GM18498 (cell line): ENCODE results near the gene POLR3F.
"Not testable (repeated sequence)": the region's sequence is repeated elsewhere in the genome, so short reads cannot be mapped to it uniquely, and the experiment has no call there.

Experiments
- ATAC-seq: cut with Tn5 transposase; IDR thresholded peaks from one replicate; pipeline ENCODE4 v1.9.1; 2021; ENCODE audit warnings: mild to moderate bottlenecking, moderate library complexity; ENCODE audit not compliant: unreplicated experiment

The POLR3F gene

DNA sequence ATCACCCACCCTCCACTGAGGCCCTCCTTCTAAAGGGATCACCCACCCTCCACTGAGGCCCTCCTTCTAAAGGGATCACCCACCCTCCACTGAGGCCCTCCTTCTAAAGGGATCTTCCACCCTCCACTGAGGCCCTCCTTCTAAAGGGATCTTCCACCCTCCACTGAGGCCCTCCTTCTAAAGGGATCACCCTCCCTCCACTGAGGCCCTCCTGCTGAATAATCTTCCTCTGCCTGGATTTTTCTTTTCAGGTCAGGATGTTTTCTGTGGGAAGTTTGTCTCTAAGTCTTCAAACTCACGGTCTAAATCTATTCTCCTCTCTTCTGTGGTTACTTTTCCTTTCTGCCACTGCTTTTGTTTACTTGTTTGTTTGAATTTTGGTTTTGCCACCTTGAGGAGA lies 34.5 kb downstream of the POLR3F start:
- ATAC-seq: not testable (repeated sequence)

DNA sequence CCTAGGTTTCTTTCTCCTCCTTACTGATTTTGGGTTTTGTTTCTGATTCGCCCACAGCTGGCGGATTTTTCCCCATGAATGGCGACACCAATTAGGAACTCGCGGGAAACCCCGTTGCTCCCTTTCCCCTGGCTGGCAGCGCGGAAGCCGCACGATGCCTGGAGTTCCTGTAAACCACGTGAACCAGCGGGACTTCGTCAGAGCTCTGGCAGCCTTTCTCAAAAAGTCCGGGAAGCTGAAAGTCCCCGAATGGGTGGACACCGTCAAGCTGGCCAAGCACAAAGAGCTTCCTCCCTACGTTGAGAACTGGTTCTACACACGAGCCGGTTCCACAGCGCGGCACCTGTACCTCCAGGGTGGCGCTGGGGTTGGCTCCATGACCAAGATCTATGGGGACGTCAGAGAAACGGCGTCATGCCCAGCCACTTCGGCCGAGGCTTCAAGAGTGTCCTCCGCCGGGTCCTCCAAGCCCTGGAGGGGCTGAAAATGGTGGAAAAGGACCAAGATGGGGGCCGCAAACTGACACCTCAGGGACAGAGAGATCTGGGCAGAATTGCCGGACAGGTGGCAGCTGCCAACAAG lies 37.4 kb downstream of the POLR3F start:
- ATAC-seq: no peak

DNA sequence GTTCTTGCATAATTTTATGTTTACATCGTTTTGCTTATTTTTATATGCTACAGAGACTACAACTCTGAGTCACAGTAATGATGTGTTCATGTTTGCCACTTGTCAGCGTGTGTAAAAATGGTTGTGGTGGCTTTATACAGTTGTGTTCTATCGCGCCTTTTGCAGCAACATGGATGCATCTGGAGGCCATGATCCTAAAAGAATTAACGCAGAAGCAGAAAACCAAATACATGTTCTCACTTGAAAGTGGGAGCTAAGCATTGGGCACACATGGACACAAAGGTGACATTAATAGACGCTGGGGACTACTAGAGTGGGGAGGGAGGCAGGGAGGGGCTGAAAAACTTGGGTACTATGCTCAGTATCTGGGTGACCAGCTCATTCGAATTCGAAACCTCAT lies 39.6 kb downstream of the POLR3F start:
- no peak for ATAC-seq

DNA sequence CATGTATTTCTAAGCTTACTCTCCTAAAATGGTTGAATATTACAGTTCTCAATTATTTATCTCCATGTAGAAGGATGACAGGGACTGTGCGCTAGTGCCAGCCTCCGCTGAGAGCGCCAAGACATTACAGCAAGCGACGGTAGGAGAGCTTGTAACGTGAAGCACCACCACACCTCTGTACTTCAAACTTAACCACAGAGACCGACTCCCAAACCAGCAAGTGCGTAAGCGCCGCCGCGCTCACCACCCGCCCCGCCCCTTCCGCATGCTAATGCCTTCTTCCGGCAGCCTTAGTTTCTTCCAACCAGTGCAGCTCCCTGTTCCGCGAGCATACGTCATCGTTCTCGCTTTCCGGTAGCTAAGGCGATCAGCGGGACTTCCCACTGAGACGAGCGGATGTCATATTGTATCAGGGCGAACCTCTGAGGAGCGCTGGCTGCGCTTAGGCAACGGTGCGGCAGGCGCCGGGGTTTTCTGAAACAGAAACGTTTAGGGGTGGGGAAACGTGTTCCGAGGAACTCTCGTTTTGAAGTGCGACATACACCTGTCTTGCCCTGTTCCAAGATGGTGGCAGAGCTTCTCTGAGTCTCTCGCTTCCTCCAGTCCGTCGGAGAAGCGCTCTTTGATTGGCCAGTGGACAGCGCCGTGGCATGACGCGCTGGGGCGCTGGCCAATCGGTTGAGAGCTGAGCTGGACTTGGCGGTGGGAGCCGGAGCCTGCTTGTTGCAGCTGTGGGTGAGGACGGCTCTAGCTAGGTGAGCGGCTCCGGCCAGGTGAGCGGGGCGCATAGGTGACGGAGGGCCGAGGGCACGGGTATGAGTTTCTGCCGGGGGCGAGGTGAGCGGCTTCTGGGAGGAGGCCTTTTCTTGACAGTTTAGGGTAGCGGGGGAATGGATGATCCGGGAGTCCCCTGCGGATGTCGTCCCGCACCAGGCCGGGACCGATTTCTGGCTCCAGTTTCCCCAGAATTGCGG lies 40.3 kb downstream of the POLR3F start, which contains the start of gene SEC23B:
Gene SEC23B, plus strand, starts transcription at position 723 of the 974 bp plus-strand sequence. CDS start 2,896 bp downstream, outside the sequence.
- ATAC-seq: peak; percentile 97

DNA sequence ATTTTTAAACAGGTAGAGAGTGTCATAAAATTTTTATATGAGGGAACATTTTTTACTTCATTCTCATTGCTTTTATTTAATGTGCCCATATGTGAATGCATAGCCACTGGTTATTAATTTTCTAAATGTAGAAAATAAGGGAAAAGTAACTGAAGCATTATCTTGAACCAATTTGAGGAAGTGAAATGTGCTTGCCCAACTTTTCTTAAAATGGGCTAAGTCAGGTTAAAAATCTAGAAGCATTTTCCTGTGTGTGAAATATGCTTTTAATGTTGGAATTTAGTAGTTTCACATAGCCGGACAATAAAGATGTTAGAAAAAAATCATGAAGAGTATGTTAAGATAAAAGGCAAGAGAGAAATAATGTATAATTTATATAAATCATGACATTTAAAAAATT lies 44.4 kb downstream of the POLR3F start:
- ATAC-seq: no peak

- no peak for ATAC-seq
Observed at GRCh38 chr20:18513208-18513607, 46.0 kb downstream of the POLR3F start.

GRCh38 chr20:18514127-18514526 lies 46.9 kb downstream of the POLR3F start:
- ATAC-seq: no peak

DNA sequence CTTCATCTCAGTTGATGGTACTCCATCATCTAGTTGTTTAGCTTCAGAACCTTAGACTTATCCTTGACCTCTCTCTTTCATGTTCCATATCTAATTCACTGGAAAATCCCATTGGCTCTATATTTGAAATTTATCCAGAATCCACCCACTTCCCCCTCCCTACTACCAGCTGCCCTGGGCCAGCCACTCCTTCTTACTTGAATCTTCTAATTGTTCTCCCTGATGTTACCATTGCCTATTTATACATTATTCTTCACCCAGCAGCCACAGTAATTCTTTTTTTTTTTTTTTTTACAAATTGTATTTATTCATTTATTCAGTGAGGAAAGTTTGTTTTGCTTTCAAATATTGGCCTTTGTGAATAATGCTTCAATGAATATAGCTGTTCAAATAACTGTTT lies 48.8 kb downstream of the POLR3F start:
- no peak for ATAC-seq

DNA sequence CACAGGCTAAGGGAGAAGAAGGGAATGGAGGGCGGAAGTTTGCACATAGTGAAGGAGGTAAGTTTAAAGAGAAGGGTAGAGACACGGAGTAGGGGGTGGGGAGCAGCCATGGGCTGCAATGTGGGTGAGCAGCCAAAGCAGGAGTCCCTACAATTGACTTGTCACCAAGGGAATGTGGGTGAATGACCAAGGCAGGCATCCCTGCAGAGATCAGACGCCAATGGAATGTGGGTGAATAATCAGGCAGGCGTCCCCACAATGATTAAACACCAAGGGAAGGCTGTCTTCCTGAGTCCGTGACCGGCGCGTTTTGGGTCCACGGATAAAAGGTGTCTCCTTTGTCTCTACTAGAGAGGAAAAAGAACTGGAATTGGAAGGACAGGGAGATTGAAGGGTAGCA lies 54.9 kb downstream of the POLR3F start:
- not testable (repeated sequence) for ATAC-seq

DNA sequence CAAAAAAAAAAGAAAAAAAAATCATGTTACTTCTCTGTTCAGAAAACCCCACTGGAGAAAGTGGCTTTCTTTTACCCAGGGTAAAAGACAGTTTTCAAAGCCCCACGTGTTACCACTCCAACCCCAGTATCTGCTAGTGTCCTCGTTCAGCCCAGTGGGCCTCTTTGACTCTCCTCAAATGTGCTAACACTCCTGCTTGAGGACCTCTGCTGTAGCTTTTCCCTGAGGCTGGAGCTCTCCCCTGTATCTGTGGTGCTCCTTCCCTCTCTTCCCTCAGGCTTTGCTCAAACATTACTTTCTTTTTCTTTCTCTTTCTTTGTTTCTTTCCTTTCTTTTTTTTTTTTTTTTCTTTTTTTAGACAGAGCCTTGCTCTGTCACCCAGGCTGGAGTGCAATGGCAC lies 55.9 kb downstream of the POLR3F start:
- no peak for ATAC-seq

GRCh38 chr20:18524646-18525045 lies 57.5 kb downstream of the POLR3F start:
- ATAC-seq: no peak

GRCh38 chr20:18526761-18527160 lies 59.6 kb downstream of the POLR3F start:
- not testable (repeated sequence) for ATAC-seq

GRCh38 chr20:18527339-18527738 lies 60.1 kb downstream of the POLR3F start:
- no peak for ATAC-seq

GRCh38 chr20:18527836-18528235 lies 60.6 kb downstream of the POLR3F start:
- no peak for ATAC-seq

DNA sequence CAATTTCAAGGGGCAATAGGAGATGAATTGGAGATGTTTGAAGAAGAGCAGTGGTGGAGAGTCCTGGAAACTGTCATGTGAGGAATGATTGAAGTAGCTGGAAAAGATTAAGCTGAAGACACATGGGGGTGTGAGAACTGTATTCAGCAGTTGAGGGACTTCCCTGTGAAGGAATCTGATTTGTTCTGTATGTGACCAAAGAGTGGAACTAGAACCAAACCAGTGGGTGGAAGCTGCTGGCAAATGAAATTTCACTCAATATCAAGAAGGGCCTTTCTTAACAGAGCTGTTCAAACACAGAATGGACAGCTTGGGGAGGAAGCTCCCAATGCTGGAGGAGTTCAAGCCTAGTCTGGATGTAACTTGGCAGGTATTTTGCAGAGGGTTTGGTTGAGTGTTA lies 61.9 kb downstream of the POLR3F start:
- ATAC-seq: no peak

DNA sequence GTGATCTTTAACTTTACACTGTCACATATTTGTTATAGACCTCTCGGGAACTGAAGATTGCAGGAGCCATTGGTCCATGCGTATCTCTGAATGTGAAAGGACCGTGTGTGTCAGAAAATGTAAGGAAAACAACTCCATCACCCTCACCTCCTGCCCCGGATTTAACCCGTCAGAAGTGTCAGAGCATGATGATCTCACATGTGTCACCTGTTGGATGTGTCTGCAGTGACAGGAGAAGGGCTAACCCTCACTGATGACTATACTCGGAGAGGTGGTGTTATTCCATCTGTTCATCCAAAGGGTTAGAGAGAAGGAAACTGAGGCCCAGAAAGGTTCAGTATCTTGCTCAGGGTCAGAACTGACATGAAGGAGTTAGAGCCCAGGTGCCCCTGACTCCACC lies 65.4 kb downstream of the POLR3F start:
- ATAC-seq: no peak

GRCh38 chr20:18533491-18533890 lies 66.3 kb downstream of the POLR3F start:
- ATAC-seq: no peak

- ATAC-seq: no peak
Observed at GRCh38 chr20:18533978-18534644, 66.9 kb downstream of the POLR3F start.
